ENCODE results near the gene C1GALT1C1L.
"Not testable (repeated sequence)": the region's sequence is repeated elsewhere in the genome, so short reads cannot be mapped to it uniquely, and the experiment has no call there.

The C1GALT1C1L gene

GRCh38 chr2:43676322-43677050 is at the start of gene C1GALT1C1L:
TSS of gene C1GALT1C1L (minus strand) at chr2:43676429. CDS start at chr2:43676322, 107 bp downstream.
- DNase-seq, result peak; percentile 66

- no peak for DNase-seq
These were observed 49.5 kb upstream of the C1GALT1C1L start for GRCh38 chr2:43725711-43726246.

- no peak for DNase-seq
These were observed 48.7 kb upstream of the C1GALT1C1L start for GRCh38 chr2:43724728-43725526.

DNA sequence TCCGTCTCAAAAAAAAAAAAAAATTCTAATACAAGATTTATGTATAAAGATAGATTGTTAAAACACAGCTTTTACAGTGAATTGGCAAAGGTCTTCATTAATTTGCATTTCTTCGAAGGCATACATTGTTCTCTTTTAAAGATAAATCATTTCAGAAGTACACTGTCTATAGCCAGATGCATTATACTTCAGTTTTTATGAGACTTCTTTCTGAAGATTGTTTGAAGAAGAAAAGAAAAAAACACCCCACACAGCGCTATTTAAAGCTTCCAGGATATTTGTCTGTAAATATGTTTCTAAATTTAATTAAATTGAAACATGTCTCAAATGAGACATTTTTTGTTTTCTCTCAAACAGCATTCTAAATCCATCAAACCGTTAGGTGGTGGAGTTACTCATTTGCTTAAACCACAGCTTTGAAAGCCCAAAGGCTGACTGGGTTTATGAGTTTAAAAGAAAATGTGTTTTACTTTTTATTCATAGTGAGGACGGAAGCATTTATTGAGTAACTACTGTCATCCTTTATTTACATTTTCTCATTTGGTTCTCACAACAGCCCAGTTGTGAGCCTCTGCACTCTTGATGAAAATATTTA is 42.4 kb upstream of the C1GALT1C1L start:
- DNase-seq, result no peak

GRCh38 chr2:43717322-43717721 is 41.1 kb upstream of the C1GALT1C1L start:
- no peak for DNase-seq

GRCh38 chr2:43715300-43716098 is 39.3 kb upstream of the C1GALT1C1L start:
- no peak for DNase-seq

DNA sequence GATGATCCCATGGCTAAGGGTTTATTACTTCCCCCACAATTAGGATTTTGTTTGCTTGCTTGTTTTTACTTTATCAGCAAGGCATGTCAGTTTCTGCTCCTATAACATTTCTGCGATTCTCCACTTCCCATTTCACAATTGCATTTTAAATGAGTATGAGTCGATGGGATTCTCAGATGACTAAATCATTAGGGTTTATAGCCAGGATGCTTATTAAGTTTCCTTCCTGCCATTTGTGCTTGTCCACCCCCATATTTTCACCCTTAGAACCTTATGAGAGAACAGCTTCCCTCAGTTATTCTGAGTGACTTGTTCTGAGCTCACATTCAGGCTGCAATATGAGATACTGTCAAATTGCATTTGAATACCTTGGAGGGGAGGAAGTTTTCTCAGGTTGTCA is 37.9 kb upstream of the C1GALT1C1L start:
- peak; percentile 39 for DNase-seq

DNA sequence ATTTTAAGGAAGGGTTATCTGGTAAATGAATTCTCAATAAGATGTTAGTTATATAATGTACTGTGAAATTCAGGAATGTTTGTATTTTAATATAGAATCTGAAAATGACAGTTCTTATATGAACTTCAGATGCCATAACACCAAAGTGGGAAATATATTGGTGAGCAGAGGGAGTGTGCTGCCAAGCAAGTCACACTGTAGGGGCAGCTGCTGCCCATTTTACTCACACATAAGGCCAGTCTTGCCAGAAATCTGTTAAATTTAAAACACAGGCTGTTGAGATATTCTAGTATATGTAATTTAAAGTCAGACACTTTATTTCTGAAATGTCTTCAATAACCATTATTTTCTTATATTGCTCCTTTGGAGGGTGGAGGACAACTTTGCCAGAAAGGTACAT is 34.6 kb upstream of the C1GALT1C1L start:
- no peak for DNase-seq

- DNase-seq, result peak; percentile 14
These were observed 32.7 kb upstream of the C1GALT1C1L start for GRCh38 chr2:43708891-43709290.

GRCh38 chr2:43708178-43708577 is 31.9 kb upstream of the C1GALT1C1L start:
- no peak for DNase-seq

DNA sequence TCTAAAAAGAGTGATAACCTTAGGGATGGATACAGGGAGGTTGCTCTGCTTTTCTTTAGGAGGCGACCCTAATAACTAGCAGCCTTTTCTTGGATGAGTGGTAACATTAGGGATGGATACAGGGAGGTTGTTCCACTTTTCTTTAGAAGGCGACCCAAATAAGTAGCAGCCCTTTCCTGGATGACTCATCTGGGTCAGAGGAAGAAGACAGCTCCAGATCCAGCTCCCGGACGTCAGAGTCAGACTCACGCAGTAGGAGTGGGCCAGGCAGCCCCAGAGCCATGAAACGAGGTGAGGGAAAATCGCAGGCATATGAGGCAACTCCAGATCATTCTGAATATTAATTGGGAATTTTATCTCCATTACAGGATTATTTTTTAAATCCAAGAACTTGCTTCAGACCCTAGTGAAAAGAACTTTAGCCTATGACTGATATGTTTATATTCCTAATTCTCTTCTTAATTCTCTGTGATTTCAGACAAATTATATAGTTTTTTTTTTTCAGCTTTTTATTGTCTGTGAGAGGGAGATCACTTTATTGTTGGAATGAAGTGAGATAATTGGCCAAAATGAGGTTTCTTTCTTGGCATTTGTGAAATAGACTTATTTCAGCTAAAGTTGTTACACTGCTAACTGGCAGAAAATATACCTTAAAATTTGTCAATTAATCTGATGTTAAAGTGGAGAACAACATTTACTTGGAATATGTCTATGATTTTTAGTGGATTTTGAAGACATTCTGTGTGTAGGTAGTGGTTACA is 31.2 kb upstream of the C1GALT1C1L start:
- DNase-seq, result peak; percentile 52

DNA sequence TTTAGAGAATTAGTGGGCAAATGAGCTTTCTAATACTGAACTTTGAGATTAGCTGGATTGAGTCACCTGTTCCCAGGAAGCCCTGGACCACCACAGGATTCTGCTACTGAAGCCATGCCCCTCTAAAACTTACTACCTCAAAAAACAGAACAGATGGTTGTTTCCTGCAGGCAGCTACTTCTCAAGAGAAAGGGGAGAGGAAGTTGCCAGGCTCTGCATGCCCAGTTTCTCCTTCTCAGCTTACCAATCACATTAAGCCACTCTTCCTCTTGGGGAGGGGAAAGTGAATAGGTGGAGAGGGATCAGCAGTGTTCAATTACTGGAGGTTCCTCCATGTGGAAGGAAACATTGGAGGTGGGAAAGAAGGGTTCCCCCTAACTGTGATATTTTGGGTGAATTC is 24.9 kb upstream of the C1GALT1C1L start:
- DNase-seq, result no peak

- DNase-seq, result no peak
These were observed 23.5 kb upstream of the C1GALT1C1L start for GRCh38 chr2:43699761-43700160.

- DNase-seq, result not testable (repeated sequence)
These were observed 21.9 kb upstream of the C1GALT1C1L start for GRCh38 chr2:43698140-43698539.

DNA sequence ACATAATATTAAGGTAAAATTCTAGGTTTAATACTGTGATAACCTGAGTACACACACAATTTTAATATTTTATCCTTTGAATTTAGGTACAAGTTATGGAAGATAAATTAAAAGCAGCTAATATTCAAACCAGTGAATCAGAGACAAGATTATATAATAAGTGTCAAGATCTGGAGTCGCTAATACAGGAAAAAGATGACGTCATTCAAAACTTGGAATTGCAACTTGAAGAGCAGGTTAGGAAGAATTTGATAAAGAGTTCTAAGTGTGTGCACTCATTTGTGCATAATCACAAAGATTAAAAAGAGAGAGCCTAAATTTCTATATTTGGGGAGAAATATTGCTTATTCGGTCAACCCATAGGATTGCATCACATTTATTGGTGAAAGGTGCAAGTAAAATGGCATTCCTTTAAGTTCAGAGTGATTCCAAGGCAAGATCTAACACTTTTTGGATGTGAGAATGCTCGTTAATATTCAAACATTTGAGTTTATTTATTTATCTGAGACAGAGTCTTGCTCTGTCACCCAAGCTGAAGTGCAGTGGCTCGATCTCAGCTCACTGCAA is 16.3 kb upstream of the C1GALT1C1L start:
- DNase-seq, result no peak

GRCh38 chr2:43689999-43690398 is 13.8 kb upstream of the C1GALT1C1L start:
- no peak for DNase-seq

GRCh38 chr2:43685357-43685756 is 9.1 kb upstream of the C1GALT1C1L start:
- no peak for DNase-seq

GRCh38 chr2:43677783-43678182 is 1.6 kb upstream of the C1GALT1C1L start:
- not testable (repeated sequence) for DNase-seq

GRCh38 chr2:43675646-43676321 is 445 bp downstream of the C1GALT1C1L start:
- DNase-seq, result no peak

DNA sequence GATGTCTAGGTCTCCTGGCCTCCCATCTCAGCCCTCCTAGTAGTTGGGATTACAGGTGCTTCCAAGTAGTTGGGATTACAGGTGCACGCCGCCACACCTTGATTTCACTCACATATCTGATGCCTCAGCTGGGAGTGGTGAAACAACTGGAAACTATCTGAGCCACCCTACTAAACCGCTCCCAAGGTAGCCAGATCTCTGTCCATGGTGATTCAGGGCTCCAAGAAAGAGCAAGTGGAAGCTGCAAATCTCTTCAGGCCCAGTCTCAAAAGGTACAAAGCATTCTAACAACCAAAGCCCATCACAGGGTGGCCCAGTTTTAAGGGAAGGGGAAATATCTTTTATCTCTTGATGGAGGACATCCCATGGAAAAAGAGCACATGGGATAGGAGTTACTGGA is 19.0 kb downstream of the C1GALT1C1L start:
- DNase-seq, result no peak

DNA sequence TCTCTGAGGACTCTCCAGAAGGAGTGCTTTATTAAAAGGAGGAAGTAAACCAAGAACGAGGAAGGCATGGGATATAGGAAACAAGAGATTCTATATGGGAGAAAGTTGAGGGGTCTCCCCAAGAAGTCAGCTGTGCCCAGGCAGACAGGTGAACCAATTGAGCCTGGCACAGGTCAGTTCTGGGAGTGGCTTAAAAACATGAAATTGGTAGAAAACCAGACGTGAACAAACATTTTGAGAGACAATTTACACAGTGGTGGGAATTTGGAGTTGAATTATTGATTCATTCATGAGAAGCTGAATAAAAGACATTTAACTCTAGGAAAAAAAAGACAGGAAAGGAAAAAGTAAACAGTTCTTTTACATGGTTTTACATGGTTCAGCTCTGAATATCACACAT is 22.7 kb downstream of the C1GALT1C1L start:
- DNase-seq, result no peak

Data from fibroblast of upper back skin (primary cell).